Neural crest cell (in vitro differentiated cells): ENCODE results near the gene MS4A10. TPM values are rescaled to one million over a fixed set of nuclear protein-coding genes. Genes with fewer than 3 reads are reported as not detected.

Experiments used
- DNase-seq: peaks from one replicate; pipeline ENCODE4 v3.0.0; 2021; ENCODE audit warnings: low read depth, mixed read lengths, low spot score
- H3K27ac Mint-ChIP-seq: one replicate; pipeline ENCODE4 v1.8.0; 2021; ENCODE audit warnings: mild to moderate bottlenecking, mixed read lengths; ENCODE audit not compliant: unreplicated experiment
- H3K27me3 Mint-ChIP-seq: 2 replicates; pipeline ENCODE4 v1.8.0; 2021; ENCODE audit warnings: low read depth, mild to moderate bottlenecking, mixed read lengths
- H3K36me3 Mint-ChIP-seq: 2 replicates; pipeline ENCODE4 v1.8.0; 2021; ENCODE audit warnings: low read depth, mild to moderate bottlenecking, mixed read lengths
- H3K4me1 Mint-ChIP-seq: 2 replicates; pipeline ENCODE4 v1.8.0; 2021; ENCODE audit warnings: mixed read lengths
- H3K4me3 Mint-ChIP-seq: one replicate; pipeline ENCODE4 v1.8.0; 2021; ENCODE audit warnings: mild to moderate bottlenecking, mixed read lengths
- H3K9me3 Mint-ChIP-seq: 2 replicates; pipeline ENCODE4 v1.8.0; 2021; ENCODE audit warnings: mixed read lengths
- CTCF ChIP-seq: fragments of 200-600 bp; sonication (generic); conservative IDR thresholded peaks from 2 replicates; pipeline ENCODE4 v1.5.0; 2021; ENCODE audit warnings: antibody characterized with exemption, mild to moderate bottlenecking
- total RNA-seq: library from RNA; stranded (reverse); gene quantifications from 2 replicates; pipeline ENCODE4 v1.2.1, GENCODE V29; 2021

MS4A10 gene
- total RNA-seq, 1 donor from 2014 or later: not detected

- peaks cover 42% of the 10 kb centered on the region for H3K4me1 Mint-ChIP-seq
- no peaks in the 10 kb centered on the region for H3K36me3 Mint-ChIP-seq
- H3K27ac Mint-ChIP-seq: peak overlapping the region; percentile 57
- no peaks in the 10 kb centered on the region for H3K9me3 Mint-ChIP-seq
- TF ChIP-seq CTCF: no peak
- H3K27me3 Mint-ChIP-seq: peaks cover 4% of the 10 kb centered on the region
- DNase-seq: no peak
- H3K4me3 Mint-ChIP-seq: peak overlapping the region; percentile 82
Observed at GRCh38 chr11:60842668-60843600, 57.8 kb downstream of the MS4A10 start.

GRCh38 chr11:60844045-60844869 is 59.1 kb downstream of the MS4A10 start:
- peaks cover 42% of the 10 kb centered on the region for H3K4me1 Mint-ChIP-seq
- DNase-seq: no peak
- no peaks in the 10 kb centered on the region for H3K9me3 Mint-ChIP-seq
- H3K27ac Mint-ChIP-seq: peak overlapping the region; percentile 40
- no peaks in the 10 kb centered on the region for H3K36me3 Mint-ChIP-seq
- no peak for TF ChIP-seq CTCF
- peak overlapping the region; percentile 82 for H3K4me3 Mint-ChIP-seq
- peaks cover 2% of the 10 kb centered on the region for H3K27me3 Mint-ChIP-seq

- no peaks in the 10 kb centered on the region for H3K9me3 Mint-ChIP-seq
- no peaks in the 10 kb centered on the region for H3K36me3 Mint-ChIP-seq
- peaks cover 42% of the 10 kb centered on the region for H3K4me1 Mint-ChIP-seq
- no peak for DNase-seq
- H3K4me3 Mint-ChIP-seq: peak overlapping the region; percentile 82
- H3K27ac Mint-ChIP-seq: no peak overlapping the region
- peaks cover 2% of the 10 kb centered on the region for H3K27me3 Mint-ChIP-seq
- no peak for TF ChIP-seq CTCF
Observed at GRCh38 chr11:60844870-60845221, 59.7 kb downstream of the MS4A10 start.

DNA sequence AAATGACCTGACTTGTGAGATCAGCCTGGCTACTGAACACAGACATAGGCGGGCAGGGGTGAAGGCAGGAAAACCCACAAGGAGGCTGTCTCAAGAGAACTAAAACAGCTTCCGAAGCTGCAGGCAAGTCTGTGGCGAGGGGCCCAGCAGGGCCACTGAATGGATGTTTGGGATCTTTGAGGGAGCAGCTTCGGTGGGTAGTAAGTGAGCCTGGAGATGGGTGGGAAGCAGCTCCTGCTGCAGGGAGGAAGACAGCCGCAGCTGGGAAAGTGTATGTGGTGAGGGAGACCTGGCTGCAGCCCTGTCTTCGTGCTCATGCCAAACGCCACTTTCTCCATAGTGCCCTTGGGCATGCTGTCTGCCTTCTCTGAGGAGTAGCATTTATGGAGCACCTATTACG is 60.2 kb downstream of the MS4A10 start:
- Mint-ChIP-seq H3K27ac (peak overlapping the region; percentile 47), H3K4me1 (peaks cover 42% of the 10 kb centered on the region), H3K4me3 (peak overlapping the region; percentile 82), H3K9me3 (no peaks in the 10 kb centered on the region), H3K36me3 (no peaks in the 10 kb centered on the region), H3K27me3 (peaks cover 2% of the 10 kb centered on the region)
- DNase-seq: no peak
- no peak for TF ChIP-seq CTCF

DNA sequence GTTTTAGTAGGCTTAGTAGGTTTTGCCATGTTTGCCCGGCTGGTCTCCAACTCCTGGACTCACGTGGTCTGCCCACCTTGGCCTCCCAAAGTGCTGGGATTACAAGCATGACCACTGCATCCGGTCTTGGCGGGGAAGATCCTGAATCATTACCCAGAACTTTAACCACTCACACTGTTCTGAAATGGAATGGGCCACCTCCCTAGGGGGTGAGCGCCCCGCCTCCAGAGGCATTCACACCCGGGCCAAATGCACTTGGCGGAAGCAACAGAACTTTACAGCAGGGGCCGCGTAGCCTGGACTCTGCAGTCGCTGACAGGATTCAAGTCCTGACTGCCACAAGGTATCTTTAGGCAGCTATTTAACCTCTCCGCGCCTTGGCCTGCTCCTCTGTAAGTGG is 62.1 kb downstream of the MS4A10 start:
- peaks cover 30% of the 10 kb centered on the region for H3K4me1 Mint-ChIP-seq
- DNase-seq: no peak
- H3K4me3 Mint-ChIP-seq: no peak overlapping the region
- no peaks in the 10 kb centered on the region for H3K36me3 Mint-ChIP-seq
- no peaks in the 10 kb centered on the region for H3K9me3 Mint-ChIP-seq
- no peaks in the 10 kb centered on the region for H3K27me3 Mint-ChIP-seq
- TF ChIP-seq CTCF: no peak
- no peak overlapping the region for H3K27ac Mint-ChIP-seq
